GM20000 (cell line): ENCODE data around the gene RABGAP1L.

ENCODE experiments used
- DNase-seq: peaks from one replicate; pipeline ENCODE4 v3.0.0; 2012; ENCODE audit warnings: low spot score
- CTCF ChIP-seq: IDR thresholded peaks from 2 replicates; pipeline ENCODE4 v1.5.1; 2012; ENCODE audit warnings: mild to moderate bottlenecking, control low read depth; ENCODE audit errors: extremely low read depth, missing control alignments

Gene RABGAP1L

GRCh38 chr1:174723816-174724215, 564.5 kb downstream of the RABGAP1L start:
- TF ChIP-seq CTCF = no peak
- DNase-seq = no peak

GRCh38 chr1:174724219-174724618, 564.9 kb downstream of the RABGAP1L start:
- TF ChIP-seq CTCF = no peak
- no peak for DNase-seq

- no peak for TF ChIP-seq CTCF
- DNase-seq = peak; percentile 25
These were observed 567.0 kb downstream of the RABGAP1L start for GRCh38 chr1:174726167-174726879.

GRCh38 chr1:174726880-174727585, 567.7 kb downstream of the RABGAP1L start:
- DNase-seq = no peak
- TF ChIP-seq CTCF = no peak

- DNase-seq = no peak
- no peak for TF ChIP-seq CTCF
These were observed 575.0 kb downstream of the RABGAP1L start for GRCh38 chr1:174734270-174734669.

GRCh38 chr1:174736831-174737230, 577.5 kb downstream of the RABGAP1L start:
- DNase-seq = no peak
- no peak for TF ChIP-seq CTCF

GRCh38 chr1:174740249-174740968, 581.1 kb downstream of the RABGAP1L start:
- TF ChIP-seq CTCF = no peak
- DNase-seq = no peak
